Keratinocyte (primary cell): ENCODE data around the gene C1orf35. TPM values are rescaled to one million over a fixed set of nuclear protein-coding genes. Genes with fewer than 3 reads are reported as not detected.

ENCODE experiments used
- DNase-seq: peaks from one replicate; pipeline ENCODE4 v3.0.0-alpha.2; 2011; ENCODE audit warnings: low read depth, missing footprints, low spot score
- FAIRE-seq: peaks from 2 replicates; lab custom pipeline; 2011; peaks lifted over from hg19 to GRCh38; lab: Jason Lieb, UNC
- H2AFZ ChIP-seq: 2 replicates; pipeline ENCODE4 v1.6.0; 2012; ENCODE audit warnings: low read length, control low read depth, inconsistent platforms; ENCODE audit not compliant: control insufficient read depth
- H3K27ac ChIP-seq: 2 replicates; pipeline ENCODE4 v1.5.1; 2011; ENCODE audit warnings: low read length; ENCODE audit not compliant: control insufficient read depth, insufficient read depth
- H3K27me3 ChIP-seq: 3 replicates; pipeline ENCODE4 v1.6.0; 2011; ENCODE audit warnings: low read length; ENCODE audit not compliant: control insufficient read depth, insufficient read depth; ENCODE audit errors: extremely low read depth
- H3K36me3 ChIP-seq, 2 experiments: 2 replicates in 1 of 2; 3 replicates in 1 of 2; pipeline ENCODE4 v1.5.1; 2011; ENCODE audit warnings: low read length in 2 of 2, mild to moderate bottlenecking in 1 of 2; ENCODE audit not compliant: control insufficient read depth in 2 of 2, insufficient read depth in 2 of 2; ENCODE audit errors: extremely low read depth in 1 of 2
- H3K4me1 ChIP-seq: 3 replicates; pipeline ENCODE4 v1.5.1; 2011; ENCODE audit warnings: low read length; ENCODE audit not compliant: control insufficient read depth, insufficient read depth; ENCODE audit errors: extremely low read depth
- H3K4me2 ChIP-seq: 3 replicates; pipeline ENCODE4 v1.6.0; 2011; ENCODE audit warnings: low read depth, low read length; ENCODE audit not compliant: control insufficient read depth, insufficient read depth; ENCODE audit errors: extremely low read depth
- H3K4me3 ChIP-seq, 3 experiments: fragments of 200-600 bp in 1 of 3; sonication (generic) in 1 of 3; 2 replicates in 2 of 3; 3 replicates in 1 of 3; pipeline ENCODE4 v1.5.1; 2011 to 2016; ENCODE audit warnings: low read length in 3 of 3, mild to moderate bottlenecking in 3 of 3, control low read depth in 2 of 3, inconsistent platforms in 1 of 3, low read depth in 1 of 3, mixed read lengths in 1 of 3, mixed run types in 1 of 3, moderate library complexity in 1 of 3; ENCODE audit not compliant: control insufficient read depth in 2 of 3, insufficient read depth in 2 of 3; ENCODE audit errors: extremely low read depth in 1 of 3
- H3K79me2 ChIP-seq: 2 replicates; pipeline ENCODE4 v1.6.0; 2012; ENCODE audit warnings: low read length; ENCODE audit not compliant: control insufficient read depth, insufficient read depth
- H3K9ac ChIP-seq: 3 replicates; pipeline ENCODE4 v1.6.0; 2011; ENCODE audit warnings: low read length; ENCODE audit not compliant: control insufficient read depth, insufficient read depth; ENCODE audit errors: extremely low read depth
- H3K9me1 ChIP-seq: 3 replicates; pipeline ENCODE4 v1.6.0; 2011; ENCODE audit warnings: low read length; ENCODE audit not compliant: control insufficient read depth, insufficient read depth; ENCODE audit errors: extremely low read depth
- H3K9me3 ChIP-seq: 2 replicates; pipeline ENCODE4 v1.5.1; 2012; ENCODE audit warnings: low read depth, low read length; ENCODE audit not compliant: control insufficient read depth
- H4K20me1 ChIP-seq: 3 replicates; pipeline ENCODE4 v1.6.0; 2011; ENCODE audit warnings: low read length; ENCODE audit not compliant: control insufficient read depth, insufficient read depth; ENCODE audit errors: extremely low read depth
- CTCF ChIP-seq, 3 experiments: IDR thresholded peaks in 1 of 3; conservative IDR thresholded peaks in 1 of 3; optimal IDR thresholded peaks in 1 of 3; 2 replicates in 2 of 3; 3 replicates in 1 of 3; pipeline versions ENCODE3 to v1.5.1; 2011; ENCODE audit warnings: low read length in 3 of 3, mild to moderate bottlenecking in 3 of 3, moderate library complexity in 2 of 3, control low read depth in 1 of 3, inconsistent platforms in 1 of 3; ENCODE audit not compliant: insufficient read depth in 2 of 3; ENCODE audit errors: extremely low read depth in 1 of 3
- EZH2 ChIP-seq: IDR thresholded peaks from one replicate; pipeline ENCODE4 v1.6.1; 2012; ENCODE audit warnings: inconsistent platforms, mild to moderate bottlenecking, low read length, moderate library complexity
- dilution Hi-C: fragments of 300-500 bp; cut with MboI; formaldehyde crosslinking; loops from one replicate; pipeline ENCODE4 v1.7.0; 2020; ENCODE audit warnings: low sequenced_read_pairs; ENCODE audit not compliant: extremely low pct_ligation_motif_present
- polyA plus RNA-seq, 5 experiments: library from polyadenylated mRNA; depleted of rRNA in 3 of 5; stranded (reverse) in 3 of 5; stranded (forward) in 1 of 5; unstranded in 1 of 5; fragments of >200 nt; gene quantifications; 1 replicate in 1 of 5; 2 replicates in 3 of 5; 3 replicates in 1 of 5; pipeline versions ENCODE4 v1.2.1 to v1.2.3, GENCODE V29; 2011 to 2012; ENCODE audit warnings: missing spikeins in 2 of 5, low read depth in 1 of 5, low replicate concordance in 1 of 5

The C1orf35 gene
- polyA plus RNA-seq, 1 donor (not counting 4 experiments of a cell fraction or from before 2014, with no cell fraction given), result 8.2 TPM

GRCh38 chr1:228099331-228099732 lies 3.8 kb downstream of the C1orf35 start:
- H4K20me1 ChIP-seq, result peaks cover 52% of the 10 kb centered on the region
- H3K27ac ChIP-seq, result no peak overlapping the region
- FAIRE-seq, result no peak
- peaks cover 72% of the 10 kb centered on the region for H3K79me2 ChIP-seq
- peaks cover 5% of the 10 kb centered on the region for H3K4me1 ChIP-seq
- H3K36me3 ChIP-seq, result peaks cover 27 to 35% of the 10 kb centered on the region in 2 experiments
- H2AFZ ChIP-seq, result no peak overlapping the region
- no peak for DNase-seq
- dilution Hi-C loops, result no loop called here
- H3K9me3 ChIP-seq, result peaks cover 2% of the 10 kb centered on the region
- H3K9ac ChIP-seq, result no peak overlapping the region
- H3K27me3 ChIP-seq, result no peaks in the 10 kb centered on the region
- H3K4me3 ChIP-seq, result no peak overlapping the region
- no peak for TF ChIP-seq CTCF (optimal IDR thresholded peaks at IDR 0.05 in 1 of 3, IDR thresholded peaks at IDR 0.05 in 1 of 3, conservative IDR thresholded peaks at IDR 0.05 in 1 of 3; ENCODE audit: extremely low read depth in 1 of 3, insufficient read depth in 2 of 3, low read length in 3 of 3)
- TF ChIP-seq EZH2, result no peak
- peaks cover 4% of the 10 kb centered on the region for H3K9me1 ChIP-seq
- H3K4me2 ChIP-seq, result no peak overlapping the region

GRCh38 chr1:228098323-228098931 lies 4.7 kb downstream of the C1orf35 start:
- no peak overlapping the region for H3K4me3 ChIP-seq
- TF ChIP-seq EZH2, result no peak
- no peak for TF ChIP-seq CTCF (optimal IDR thresholded peaks at IDR 0.05 in 1 of 3, IDR thresholded peaks at IDR 0.05 in 1 of 3, conservative IDR thresholded peaks at IDR 0.05 in 1 of 3; ENCODE audit: extremely low read depth in 1 of 3, insufficient read depth in 2 of 3, low read length in 3 of 3)
- peaks cover 27 to 40% of the 10 kb centered on the region in 2 experiments for H3K36me3 ChIP-seq
- H3K79me2 ChIP-seq, result peaks cover 81% of the 10 kb centered on the region
- H2AFZ ChIP-seq, result no peak overlapping the region
- peaks cover 5% of the 10 kb centered on the region for H3K9me3 ChIP-seq
- FAIRE-seq (no peak), DNase-seq (no peak)
- no peak overlapping the region for H3K9ac ChIP-seq
- H4K20me1 ChIP-seq, result peaks cover 58% of the 10 kb centered on the region
- dilution Hi-C loops, result no loop called here
- H3K4me2 ChIP-seq, result no peak overlapping the region
- H3K27ac ChIP-seq, result no peak overlapping the region
- peaks cover 4% of the 10 kb centered on the region for H3K9me1 ChIP-seq
- no peaks in the 10 kb centered on the region for H3K4me1 ChIP-seq
- H3K27me3 ChIP-seq, result no peaks in the 10 kb centered on the region
